GM19043 (cell line): ENCODE results near the gene PDCD1.
"Not testable (repeated sequence)": the region's sequence is repeated elsewhere in the genome, so short reads cannot be mapped to it uniquely, and the experiment has no call there.

Experiments
- ATAC-seq: cut with Tn5 transposase; IDR thresholded peaks from one replicate; pipeline ENCODE4 v1.9.1; 2021; ENCODE audit warnings: low read depth; ENCODE audit not compliant: unreplicated experiment

PDCD1 gene

GRCh38 chr2:241879326-241879725, 20.6 kb upstream of the PDCD1 start:
- no peak for ATAC-seq

GRCh38 chr2:241877989-241878970, 19.6 kb upstream of the PDCD1 start:
- ATAC-seq, result no peak

GRCh38 chr2:241877197-241877685, 18.5 kb upstream of the PDCD1 start:
- ATAC-seq, result no peak

DNA sequence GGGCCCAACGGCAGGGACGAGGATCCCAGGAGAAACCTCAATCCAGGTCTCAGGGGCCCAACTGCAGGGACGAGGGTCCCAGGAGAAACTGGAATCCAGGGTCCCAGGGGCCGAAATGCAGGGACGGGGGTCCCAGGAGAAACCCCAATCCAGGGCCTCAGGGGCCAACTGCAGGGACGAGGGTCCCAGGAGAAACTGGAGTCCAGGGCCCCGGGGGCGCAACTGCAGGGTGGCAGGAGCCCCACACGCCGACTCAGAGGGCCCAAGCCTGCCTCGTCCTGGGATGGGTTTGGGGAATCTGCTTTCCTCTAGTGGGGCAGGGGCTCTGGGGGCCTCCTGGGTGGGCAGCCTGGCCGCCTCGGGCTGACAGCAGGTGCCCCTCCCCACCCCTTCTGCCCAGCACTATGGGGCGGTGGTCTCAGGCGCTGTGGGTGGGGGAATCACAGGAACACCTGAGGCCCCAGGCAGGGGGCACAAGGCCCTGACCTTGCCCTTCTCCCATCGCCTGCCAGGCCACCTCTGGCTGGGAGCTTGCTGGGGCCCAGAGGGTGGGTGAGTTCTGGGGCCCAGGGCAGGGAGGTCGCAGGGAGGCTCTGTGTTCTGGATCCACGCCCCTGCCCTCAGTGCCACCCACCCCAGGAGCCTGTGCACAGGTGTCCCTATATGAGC, 18.0 kb upstream of the PDCD1 start:
- ATAC-seq, result no peak

- not testable (repeated sequence) for ATAC-seq
Measured at GRCh38 chr2:241875754-241876527, 17.2 kb upstream of the PDCD1 start.

GRCh38 chr2:241874277-241874925, 15.7 kb upstream of the PDCD1 start:
- ATAC-seq, result no peak

- no peak for ATAC-seq
Measured at GRCh38 chr2:241873803-241874110, 15.1 kb upstream of the PDCD1 start.

DNA sequence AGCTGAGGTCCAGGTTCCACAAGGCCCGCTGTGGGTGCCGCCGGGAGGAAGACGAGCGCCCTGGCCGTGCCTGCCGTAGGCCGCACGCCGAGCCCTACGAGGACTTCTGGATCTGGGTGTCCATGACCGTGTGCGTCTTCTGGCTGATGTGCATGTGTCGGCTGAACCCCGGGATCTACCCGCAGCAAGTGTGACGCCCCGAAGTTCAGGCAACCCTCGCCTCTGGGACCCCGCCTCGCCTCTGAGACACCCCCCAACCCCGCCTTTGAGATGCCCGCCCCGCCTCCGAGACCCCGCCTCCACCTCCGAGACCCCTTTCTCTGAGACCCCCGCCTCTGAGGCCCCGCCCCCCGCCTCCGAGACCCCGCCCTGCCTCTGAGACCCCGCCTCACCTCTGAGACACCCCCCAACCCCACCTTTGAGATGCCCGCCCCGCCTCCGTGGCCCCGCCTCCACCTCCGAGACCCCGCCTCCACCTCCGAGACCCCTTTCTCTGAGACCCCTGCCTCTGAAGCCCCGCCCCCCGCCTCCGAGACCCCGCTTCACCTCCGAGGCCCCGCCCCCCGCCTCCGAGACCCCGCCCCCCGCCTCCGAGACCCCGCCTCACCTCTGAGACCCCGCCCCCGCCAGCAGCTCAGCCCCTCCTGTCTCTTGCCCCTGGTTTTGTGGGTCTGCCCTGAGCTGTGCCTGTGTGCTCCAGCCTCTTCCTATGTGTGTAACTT, 14.5 kb upstream of the PDCD1 start:
- ATAC-seq, result no peak

DNA sequence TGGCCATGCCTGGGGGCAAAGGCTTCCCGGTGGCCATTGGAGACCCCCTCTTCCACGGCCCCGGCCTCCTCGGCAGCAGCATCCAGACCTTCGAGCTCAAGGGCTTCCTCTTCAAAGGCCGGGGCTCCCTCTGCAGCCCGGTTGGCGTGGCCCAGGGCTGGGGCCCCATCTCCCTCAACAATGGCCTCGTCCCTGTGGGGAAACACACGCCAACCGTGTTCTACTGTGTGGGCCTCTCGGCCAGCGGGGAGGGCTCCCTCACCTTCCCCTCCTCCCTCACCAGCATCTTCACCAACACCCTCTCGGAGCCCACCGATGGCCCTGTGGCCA, 13.6 kb upstream of the PDCD1 start:
- ATAC-seq, result no peak

DNA sequence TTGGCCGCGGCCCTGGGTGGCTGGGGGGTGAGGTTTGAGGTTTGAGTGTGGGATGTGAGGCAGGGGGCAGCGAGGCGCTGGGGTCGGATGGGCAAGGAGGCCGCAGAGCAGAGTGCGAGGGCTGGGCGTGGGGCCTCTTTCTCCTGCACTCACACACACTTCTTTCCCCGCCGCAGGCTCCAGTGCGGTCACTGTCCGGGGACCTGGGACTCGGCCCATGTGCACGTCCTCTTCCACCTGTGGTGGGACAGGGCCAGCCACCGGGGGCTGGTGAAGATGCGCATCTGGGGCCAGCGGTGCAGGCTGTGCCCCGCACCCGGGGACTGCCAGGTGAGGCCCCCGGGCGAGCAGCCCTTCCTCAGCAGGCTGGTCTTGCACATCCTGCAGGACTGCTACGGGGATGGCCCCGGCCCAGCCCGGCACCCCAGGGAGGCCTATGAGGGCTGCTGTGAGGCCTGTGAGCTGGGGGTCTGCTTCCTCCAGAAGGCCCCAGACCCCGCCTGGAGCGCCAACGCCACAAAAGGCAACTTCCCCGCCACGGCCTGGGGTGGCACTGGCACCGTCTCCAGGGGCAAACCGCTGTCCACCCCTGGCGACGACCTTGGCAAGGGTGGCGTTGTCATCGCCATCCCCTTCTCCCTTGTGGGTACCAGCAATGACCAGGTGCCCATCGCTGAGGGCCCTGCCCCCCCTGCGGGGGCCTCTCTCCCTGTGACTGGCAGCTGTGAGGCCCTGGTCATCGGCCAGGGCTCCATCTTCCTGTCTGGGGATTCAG, 13.0 kb upstream of the PDCD1 start:
- no peak for ATAC-seq

GRCh38 chr2:241870611-241871537, 12.2 kb upstream of the PDCD1 start:
- ATAC-seq, result no peak

DNA sequence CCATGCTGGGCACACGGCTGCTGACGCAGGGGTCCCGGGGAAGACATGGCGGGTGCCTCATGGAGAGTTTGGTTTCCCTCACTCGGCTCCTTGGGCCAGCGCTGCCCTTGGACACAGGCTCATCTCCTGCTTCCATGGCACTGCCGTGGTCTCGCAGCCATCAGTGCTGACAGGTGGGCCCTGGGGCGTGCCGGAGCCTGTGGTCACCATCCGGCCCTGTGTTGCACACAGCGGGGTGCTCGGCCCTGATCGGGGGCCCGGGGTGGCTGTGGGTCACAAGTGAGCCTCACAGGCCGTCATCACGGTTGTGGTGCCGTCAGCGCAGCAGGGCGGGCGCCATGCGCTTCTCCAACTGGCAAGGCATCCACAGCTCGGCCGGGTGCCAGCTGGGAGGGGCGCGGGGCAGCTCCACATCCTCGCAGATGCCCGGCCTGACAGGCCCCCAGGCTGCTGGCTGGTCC, 11.4 kb upstream of the PDCD1 start:
- no peak for ATAC-seq

DNA sequence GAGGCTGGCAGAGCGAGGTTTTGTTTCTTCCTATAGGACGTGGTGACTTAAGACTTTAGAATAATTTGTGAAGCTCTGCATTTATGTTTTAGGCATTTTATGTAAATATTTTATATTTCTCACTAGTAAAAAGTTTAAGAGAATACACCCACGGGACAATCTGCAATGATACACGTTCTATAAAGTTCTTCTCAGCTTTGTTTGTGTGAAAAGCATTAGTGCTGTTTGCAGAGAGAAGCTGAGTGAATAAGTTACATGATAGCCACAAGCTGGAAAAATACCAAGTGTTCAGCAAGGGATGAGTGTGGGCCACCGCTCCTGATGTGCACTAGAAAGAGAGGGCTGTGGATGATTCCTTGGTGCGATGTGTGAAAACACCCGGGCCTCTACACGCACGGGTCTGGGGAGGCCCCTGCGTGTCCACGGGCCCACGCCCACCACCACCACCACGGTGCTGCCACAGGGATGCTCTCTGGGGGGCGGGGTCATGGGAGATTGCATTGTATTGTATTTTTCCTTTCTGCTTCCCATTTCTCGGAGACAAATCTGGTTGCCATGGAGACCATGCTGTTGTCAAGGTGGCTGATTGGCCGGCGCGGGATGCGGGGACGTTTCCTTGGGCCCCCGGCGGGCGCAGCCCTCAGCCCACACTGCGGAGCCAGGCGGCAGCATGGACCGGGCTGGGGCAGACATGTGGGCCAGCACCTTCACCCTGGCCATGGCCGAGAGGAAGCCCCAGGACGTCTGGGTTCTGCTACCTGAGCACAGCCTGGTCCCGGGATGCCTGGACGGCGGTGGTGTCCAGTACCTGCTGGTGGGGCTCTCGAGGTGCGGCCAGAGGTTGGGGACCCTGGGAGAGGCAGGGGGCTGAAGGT, 10.6 kb upstream of the PDCD1 start, which contains the start of gene RTP5:
TSS of gene RTP5 (plus strand) at position 643 of the 875 bp plus-strand sequence. CDS start at position 671, 28 bp downstream.
- no peak for ATAC-seq

DNA sequence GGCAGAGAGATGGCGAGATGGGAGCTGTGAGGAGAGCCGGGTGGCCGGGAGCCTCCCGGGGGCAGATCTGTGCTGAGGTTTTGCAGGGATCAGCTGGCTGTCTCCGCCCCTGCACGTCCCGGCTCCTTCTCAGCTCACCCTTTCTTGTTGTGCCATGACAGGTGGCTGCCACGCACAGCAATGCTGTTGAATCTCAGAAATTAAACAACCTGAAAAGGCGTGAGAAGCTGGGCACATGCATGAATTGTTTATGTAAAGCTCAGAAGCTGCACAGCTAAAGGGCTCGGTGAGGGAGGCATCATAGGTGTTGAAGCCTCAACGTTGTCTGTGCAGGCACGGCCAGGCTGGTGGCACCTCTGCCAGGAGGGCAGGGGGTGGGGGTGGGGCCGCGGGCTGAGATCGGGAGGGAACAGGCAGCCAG, 10.0 kb upstream of the PDCD1 start:
- ATAC-seq, result no peak

GRCh38 chr2:241867776-241868420, 9.2 kb upstream of the PDCD1 start:
- ATAC-seq, result no peak

DNA sequence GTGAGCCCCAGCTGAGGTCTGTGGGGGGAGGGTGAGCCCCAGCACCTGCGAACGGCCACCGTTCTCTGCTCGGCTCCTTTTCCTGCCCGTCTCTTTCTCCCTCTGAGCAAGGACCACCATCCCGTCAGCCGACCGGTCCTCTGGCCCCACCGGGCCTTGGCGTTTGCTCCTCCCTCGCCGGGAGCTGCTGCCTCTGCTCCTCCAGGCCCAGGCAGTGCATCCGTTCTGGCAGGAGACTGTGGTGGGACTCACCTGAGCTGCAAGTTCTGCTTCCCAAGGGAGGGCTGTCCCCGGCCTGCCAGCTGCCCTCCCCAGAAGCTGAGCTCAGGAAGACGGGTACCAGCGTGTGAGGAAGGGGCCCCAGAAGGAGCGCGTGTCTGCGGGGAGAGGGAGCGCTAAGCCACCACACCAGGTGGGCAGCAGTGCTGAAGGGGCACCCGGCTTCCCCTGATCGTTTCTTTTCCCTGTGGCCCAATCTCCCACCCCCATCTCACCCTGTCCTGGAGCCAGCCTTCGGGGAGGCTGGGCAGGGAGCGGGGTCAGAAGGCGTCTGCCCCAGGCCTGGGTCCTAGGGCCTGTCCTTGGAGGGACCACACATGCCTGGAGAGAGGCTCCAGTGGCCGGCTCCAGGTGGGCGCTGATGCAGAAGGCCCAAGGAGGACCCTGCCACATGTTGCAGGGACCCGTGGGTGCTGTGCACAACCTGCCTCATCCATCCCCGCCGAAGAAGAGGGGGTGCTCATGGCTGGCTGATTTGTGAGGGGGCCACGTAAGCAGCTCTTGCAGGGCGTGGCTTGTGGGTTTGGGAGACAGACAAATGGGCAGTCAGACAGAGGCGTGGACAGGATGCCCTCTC, 8.3 kb upstream of the PDCD1 start:
- no peak for ATAC-seq
